Smooth muscle cell (in vitro differentiated cells): ENCODE measurements around the gene ROPN1B. TPM values are rescaled to one million over a fixed set of nuclear protein-coding genes. Genes with fewer than 3 reads are reported as not detected.

Experiments used
- DNase-seq: peaks from one replicate; lab custom pipeline; 2025; ENCODE audit not compliant: unreplicated experiment; lab: John Stamatoyannopoulos, UW
- H2AFZ ChIP-seq: fragments of 200-600 bp; sonication (generic); 2 replicates; pipeline ENCODE4 v1.6.0; 2016; ENCODE audit warnings: antibody characterized with exemption, low read depth, mild to moderate bottlenecking
- H3F3A ChIP-seq: fragments of 200-600 bp; sonication (generic); 2 replicates; pipeline ENCODE4 v1.6.0; 2017; ENCODE audit warnings: antibody characterized with exemption, low read depth
- H3K27ac ChIP-seq: fragments of 200-600 bp; sonication (generic); 2 replicates; pipeline ENCODE4 v1.5.1; 2016; ENCODE audit warnings: low read depth, mild to moderate bottlenecking
- H3K27me3 ChIP-seq: fragments of 200-600 bp; sonication (generic); 2 replicates; pipeline ENCODE4 v1.6.1; 2016; ENCODE audit warnings: low read depth, mild to moderate bottlenecking
- H3K36me3 ChIP-seq: fragments of 200-600 bp; sonication (generic); 2 replicates; pipeline ENCODE4 v1.5.1; 2016; ENCODE audit warnings: low read depth
- H3K4me1 ChIP-seq: fragments of 200-600 bp; sonication (generic); 2 replicates; pipeline ENCODE4 v1.5.1; 2016; ENCODE audit warnings: low read depth
- H3K4me2 ChIP-seq: fragments of 200-600 bp; sonication (generic); 2 replicates; pipeline ENCODE4 v1.6.0; 2016; ENCODE audit warnings: mild to moderate bottlenecking
- H3K4me3 ChIP-seq: fragments of 200-600 bp; sonication (generic); 2 replicates; pipeline ENCODE4 v1.5.1; 2016; ENCODE audit warnings: mild to moderate bottlenecking
- H3K79me2 ChIP-seq: fragments of 200-600 bp; sonication (generic); 2 replicates; pipeline ENCODE4 v1.6.0; 2016; ENCODE audit warnings: low read depth, mild to moderate bottlenecking
- H3K9ac ChIP-seq: fragments of 200-600 bp; sonication (generic); 2 replicates; pipeline ENCODE4 v1.6.0; 2016; ENCODE audit warnings: low read depth
- H3K9me3 ChIP-seq: fragments of 200-600 bp; sonication (generic); replicated peaks from 2 replicates; pipeline ENCODE4 v1.5.1; 2016; ENCODE audit warnings: low read depth
- H4K20me1 ChIP-seq: fragments of 200-600 bp; sonication (generic); 2 replicates; pipeline ENCODE4 v1.6.0; 2016; ENCODE audit warnings: low read depth
- CTCF ChIP-seq: fragments of 200-600 bp; sonication (generic); IDR thresholded peaks from 2 replicates; pipeline ENCODE4 v1.5.1; 2017; ENCODE audit warnings: borderline replicate concordance, mild to moderate bottlenecking, antibody characterized with exemption; ENCODE audit not compliant: insufficient read depth, poor library complexity, severe bottlenecking
- WGBS: methylation state at CpG from one replicate; pipeline ENCODE4 v1.1.7; 2016; ENCODE audit warnings: low lambda C conversion rate; 5-methylcytosine and 5-hydroxymethylcytosine counted together
- polyA plus RNA-seq: library from polyadenylated mRNA; unstranded; fragments of >200 nt; fragmentation: Nextera tagmentation; extraction: Ambion mirVana; gene quantifications from 2 replicates; pipeline ENCODE4 v1.2.1, GENCODE V29; 2016
- total RNA-seq: library from RNA; depleted of rRNA; stranded (reverse); fragments of >200 nt; gene quantifications from 2 replicates; pipeline ENCODE4 v1.2.3, GENCODE V29; 2014

ROPN1B gene
- total and polyA plus RNA-seq, 2 experiments from 2014 or later = not detected

GRCh38 chr3:126022741-126023359 is 53.9 kb downstream of the ROPN1B start:
- Histone ChIP-seq H4K20me1 (no peaks in the 10 kb centered on the region), H3K79me2 (no peaks in the 10 kb centered on the region), H2AFZ (no peak overlapping the region), H3K27me3 (no peaks in the 10 kb centered on the region), H3K4me1 (no peaks in the 10 kb centered on the region), H3K4me3 (no peak overlapping the region), H3K4me2 (no peak overlapping the region), H3K36me3 (no peaks in the 10 kb centered on the region), H3K27ac (no peak overlapping the region), H3K9ac (no peak overlapping the region), H3F3A (no peaks in the 10 kb centered on the region), H3K9me3 (peaks cover 2% of the 10 kb centered on the region)
- no peak for DNase-seq
- 96% methylated on average over 10 of the region's 10 CpGs for WGBS
- no peak for TF ChIP-seq CTCF

- peaks cover 6% of the 10 kb centered on the region for H3K9me3 ChIP-seq
- no peaks in the 10 kb centered on the region for H3K36me3 ChIP-seq
- H3K4me2 ChIP-seq = no peak overlapping the region
- H3K4me1 ChIP-seq = no peaks in the 10 kb centered on the region
- no peak overlapping the region for H2AFZ ChIP-seq
- H3K27me3 ChIP-seq = no peaks in the 10 kb centered on the region
- H4K20me1 ChIP-seq = no peaks in the 10 kb centered on the region
- no peaks in the 10 kb centered on the region for H3K79me2 ChIP-seq
- H3K4me3 ChIP-seq = no peak overlapping the region
- no peaks in the 10 kb centered on the region for H3F3A ChIP-seq
- WGBS = 71% methylated on average over 10 of the region's 10 CpGs
- H3K9ac ChIP-seq = no peak overlapping the region
- no peak for TF ChIP-seq CTCF
- H3K27ac ChIP-seq = no peak overlapping the region
- no peak for DNase-seq
Observed at GRCh38 chr3:126023390-126023789, 54.4 kb downstream of the ROPN1B start.

GRCh38 chr3:126024049-126024854 is 55.3 kb downstream of the ROPN1B start:
- DNase-seq = no peak
- no peak overlapping the region for H3K4me2 ChIP-seq
- WGBS = 98% methylated on average over 9 of the region's 9 CpGs
- no peaks in the 10 kb centered on the region for H3K36me3 ChIP-seq
- no peaks in the 10 kb centered on the region for H3K4me1 ChIP-seq
- peaks cover 6% of the 10 kb centered on the region for H3K9me3 ChIP-seq
- H3K27ac ChIP-seq = no peak overlapping the region
- H3F3A ChIP-seq = no peaks in the 10 kb centered on the region
- H2AFZ ChIP-seq = no peak overlapping the region
- TF ChIP-seq CTCF = no peak
- no peaks in the 10 kb centered on the region for H3K27me3 ChIP-seq
- no peaks in the 10 kb centered on the region for H4K20me1 ChIP-seq
- no peaks in the 10 kb centered on the region for H3K79me2 ChIP-seq
- H3K9ac ChIP-seq = no peak overlapping the region
- H3K4me3 ChIP-seq = no peak overlapping the region
